ENCODE measurements around the gene ADAMTS6.

DNA sequence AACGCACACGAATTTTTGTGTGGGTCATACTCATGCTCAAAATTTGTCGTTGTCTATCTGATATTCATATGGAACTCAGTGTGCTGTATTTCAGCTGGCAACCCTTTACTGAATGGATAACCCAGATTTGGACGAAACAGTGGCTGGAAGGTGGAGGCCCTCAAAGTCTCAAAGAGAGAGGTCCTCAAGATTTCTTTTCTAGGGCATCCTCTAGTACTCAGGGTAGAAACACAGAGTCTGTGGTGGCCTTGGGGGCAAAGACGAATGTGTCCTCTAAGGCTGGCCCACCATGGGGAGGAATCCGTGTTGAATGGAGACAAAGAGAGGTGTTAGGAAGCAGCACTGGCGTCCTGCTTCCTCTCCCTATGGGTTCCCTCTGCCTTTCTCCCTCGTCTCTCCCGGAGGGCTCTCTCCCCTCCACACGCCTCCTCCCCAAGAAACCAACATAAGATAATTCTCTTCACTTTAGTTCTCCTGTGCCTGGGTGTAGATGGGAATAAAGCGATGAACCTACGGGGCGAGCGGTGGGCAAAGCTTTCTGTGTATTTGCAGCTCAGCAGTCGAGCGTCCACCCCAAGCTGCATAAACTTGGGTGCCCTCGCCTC is 379.2 kb downstream of the ADAMTS6 start:
- no peak for TF ChIP-seq IRF2 (CRISPR knock-in tag; IDR thresholded peaks at IDR 0.05; ENCODE audit: borderline replicate concordance, low read depth)
- TF ChIP-seq, protein P1, sequence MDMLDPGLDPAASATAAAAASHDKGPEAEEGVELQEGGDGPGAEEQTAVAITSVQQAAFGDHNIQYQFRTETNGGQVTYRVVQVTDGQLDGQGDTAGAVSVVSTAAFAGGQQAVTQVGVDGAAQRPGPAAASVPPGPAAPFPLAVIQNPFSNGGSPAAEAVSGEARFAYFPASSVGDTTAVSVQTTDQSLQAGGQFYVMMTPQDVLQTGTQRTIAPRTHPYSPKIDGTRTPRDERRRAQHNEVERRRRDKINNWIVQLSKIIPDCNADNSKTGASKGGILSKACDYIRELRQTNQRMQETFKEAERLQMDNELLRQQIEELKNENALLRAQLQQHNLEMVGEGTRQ (CRISPR knock-in tag; IDR thresholded peaks at IDR 0.05), result no peak
- TF ChIP-seq, protein P2, sequence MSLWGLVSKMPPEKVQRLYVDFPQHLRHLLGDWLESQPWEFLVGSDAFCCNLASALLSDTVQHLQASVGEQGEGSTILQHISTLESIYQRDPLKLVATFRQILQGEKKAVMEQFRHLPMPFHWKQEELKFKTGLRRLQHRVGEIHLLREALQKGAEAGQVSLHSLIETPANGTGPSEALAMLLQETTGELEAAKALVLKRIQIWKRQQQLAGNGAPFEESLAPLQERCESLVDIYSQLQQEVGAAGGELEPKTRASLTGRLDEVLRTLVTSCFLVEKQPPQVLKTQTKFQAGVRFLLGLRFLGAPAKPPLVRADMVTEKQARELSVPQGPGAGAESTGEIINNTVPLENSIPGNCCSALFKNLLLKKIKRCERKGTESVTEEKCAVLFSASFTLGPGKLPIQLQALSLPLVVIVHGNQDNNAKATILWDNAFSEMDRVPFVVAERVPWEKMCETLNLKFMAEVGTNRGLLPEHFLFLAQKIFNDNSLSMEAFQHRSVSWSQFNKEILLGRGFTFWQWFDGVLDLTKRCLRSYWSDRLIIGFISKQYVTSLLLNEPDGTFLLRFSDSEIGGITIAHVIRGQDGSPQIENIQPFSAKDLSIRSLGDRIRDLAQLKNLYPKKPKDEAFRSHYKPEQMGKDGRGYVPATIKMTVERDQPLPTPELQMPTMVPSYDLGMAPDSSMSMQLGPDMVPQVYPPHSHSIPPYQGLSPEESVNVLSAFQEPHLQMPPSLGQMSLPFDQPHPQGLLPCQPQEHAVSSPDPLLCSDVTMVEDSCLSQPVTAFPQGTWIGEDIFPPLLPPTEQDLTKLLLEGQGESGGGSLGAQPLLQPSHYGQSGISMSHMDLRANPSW (CRISPR knock-in tag; conservative IDR thresholded peaks at IDR 0.05; ENCODE audit: low read depth), result no peak
- TF ChIP-seq, protein P3, sequence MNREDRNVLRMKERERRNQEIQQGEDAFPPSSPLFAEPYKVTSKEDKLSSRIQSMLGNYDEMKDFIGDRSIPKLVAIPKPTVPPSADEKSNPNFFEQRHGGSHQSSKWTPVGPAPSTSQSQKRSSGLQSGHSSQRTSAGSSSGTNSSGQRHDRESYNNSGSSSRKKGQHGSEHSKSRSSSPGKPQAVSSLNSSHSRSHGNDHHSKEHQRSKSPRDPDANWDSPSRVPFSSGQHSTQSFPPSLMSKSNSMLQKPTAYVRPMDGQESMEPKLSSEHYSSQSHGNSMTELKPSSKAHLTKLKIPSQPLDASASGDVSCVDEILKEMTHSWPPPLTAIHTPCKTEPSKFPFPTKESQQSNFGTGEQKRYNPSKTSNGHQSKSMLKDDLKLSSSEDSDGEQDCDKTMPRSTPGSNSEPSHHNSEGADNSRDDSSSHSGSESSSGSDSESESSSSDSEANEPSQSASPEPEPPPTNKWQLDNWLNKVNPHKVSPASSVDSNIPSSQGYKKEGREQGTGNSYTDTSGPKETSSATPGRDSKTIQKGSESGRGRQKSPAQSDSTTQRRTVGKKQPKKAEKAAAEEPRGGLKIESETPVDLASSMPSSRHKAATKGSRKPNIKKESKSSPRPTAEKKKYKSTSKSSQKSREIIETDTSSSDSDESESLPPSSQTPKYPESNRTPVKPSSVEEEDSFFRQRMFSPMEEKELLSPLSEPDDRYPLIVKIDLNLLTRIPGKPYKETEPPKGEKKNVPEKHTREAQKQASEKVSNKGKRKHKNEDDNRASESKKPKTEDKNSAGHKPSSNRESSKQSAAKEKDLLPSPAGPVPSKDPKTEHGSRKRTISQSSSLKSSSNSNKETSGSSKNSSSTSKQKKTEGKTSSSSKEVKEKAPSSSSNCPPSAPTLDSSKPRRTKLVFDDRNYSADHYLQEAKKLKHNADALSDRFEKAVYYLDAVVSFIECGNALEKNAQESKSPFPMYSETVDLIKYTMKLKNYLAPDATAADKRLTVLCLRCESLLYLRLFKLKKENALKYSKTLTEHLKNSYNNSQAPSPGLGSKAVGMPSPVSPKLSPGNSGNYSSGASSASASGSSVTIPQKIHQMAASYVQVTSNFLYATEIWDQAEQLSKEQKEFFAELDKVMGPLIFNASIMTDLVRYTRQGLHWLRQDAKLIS (CRISPR knock-in tag; IDR thresholded peaks at IDR 0.05; ENCODE audit: borderline replicate concordance), result no peak
- TF ChIP-seq, protein P4, sequence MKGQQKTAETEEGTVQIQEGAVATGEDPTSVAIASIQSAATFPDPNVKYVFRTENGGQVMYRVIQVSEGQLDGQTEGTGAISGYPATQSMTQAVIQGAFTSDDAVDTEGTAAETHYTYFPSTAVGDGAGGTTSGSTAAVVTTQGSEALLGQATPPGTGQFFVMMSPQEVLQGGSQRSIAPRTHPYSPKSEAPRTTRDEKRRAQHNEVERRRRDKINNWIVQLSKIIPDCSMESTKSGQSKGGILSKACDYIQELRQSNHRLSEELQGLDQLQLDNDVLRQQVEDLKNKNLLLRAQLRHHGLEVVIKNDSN (CRISPR knock-in tag; IDR thresholded peaks at IDR 0.05), result no peak
- TF ChIP-seq, protein P5, sequence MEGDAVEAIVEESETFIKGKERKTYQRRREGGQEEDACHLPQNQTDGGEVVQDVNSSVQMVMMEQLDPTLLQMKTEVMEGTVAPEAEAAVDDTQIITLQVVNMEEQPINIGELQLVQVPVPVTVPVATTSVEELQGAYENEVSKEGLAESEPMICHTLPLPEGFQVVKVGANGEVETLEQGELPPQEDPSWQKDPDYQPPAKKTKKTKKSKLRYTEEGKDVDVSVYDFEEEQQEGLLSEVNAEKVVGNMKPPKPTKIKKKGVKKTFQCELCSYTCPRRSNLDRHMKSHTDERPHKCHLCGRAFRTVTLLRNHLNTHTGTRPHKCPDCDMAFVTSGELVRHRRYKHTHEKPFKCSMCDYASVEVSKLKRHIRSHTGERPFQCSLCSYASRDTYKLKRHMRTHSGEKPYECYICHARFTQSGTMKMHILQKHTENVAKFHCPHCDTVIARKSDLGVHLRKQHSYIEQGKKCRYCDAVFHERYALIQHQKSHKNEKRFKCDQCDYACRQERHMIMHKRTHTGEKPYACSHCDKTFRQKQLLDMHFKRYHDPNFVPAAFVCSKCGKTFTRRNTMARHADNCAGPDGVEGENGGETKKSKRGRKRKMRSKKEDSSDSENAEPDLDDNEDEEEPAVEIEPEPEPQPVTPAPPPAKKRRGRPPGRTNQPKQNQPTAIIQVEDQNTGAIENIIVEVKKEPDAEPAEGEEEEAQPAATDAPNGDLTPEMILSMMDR (IDR thresholded peaks at IDR 0.05), result no peak
- TF ChIP-seq NR2C2 (CRISPR knock-in tag; IDR thresholded peaks at IDR 0.05), result no peak
